Endothelial cell of umbilical vein (primary cell): ENCODE results near the gene HNRNPDL.

ENCODE experiments used
- CTCF ChIP-seq, 2 donors: IDR thresholded peaks; 1 replicate in 1 of 2; 2 replicates in 1 of 2; pipeline ENCODE4 v1.5.1; 2011; ENCODE audit warnings: low read length in 2 of 2, mild to moderate bottlenecking in 2 of 2, moderate library complexity in 2 of 2, control low read depth in 1 of 2, inconsistent platforms in 1 of 2, low read depth in 1 of 2; ENCODE audit not compliant: insufficient read depth in 1 of 2; ENCODE audit errors: extremely low read depth in 1 of 2
- TF ChIP-seq, protein P1 (sequence below): IDR thresholded peaks from 2 replicates; pipeline ENCODE4 v1.6.1; 2011; ENCODE audit not compliant: insufficient read depth, insufficient read length

DNA sequence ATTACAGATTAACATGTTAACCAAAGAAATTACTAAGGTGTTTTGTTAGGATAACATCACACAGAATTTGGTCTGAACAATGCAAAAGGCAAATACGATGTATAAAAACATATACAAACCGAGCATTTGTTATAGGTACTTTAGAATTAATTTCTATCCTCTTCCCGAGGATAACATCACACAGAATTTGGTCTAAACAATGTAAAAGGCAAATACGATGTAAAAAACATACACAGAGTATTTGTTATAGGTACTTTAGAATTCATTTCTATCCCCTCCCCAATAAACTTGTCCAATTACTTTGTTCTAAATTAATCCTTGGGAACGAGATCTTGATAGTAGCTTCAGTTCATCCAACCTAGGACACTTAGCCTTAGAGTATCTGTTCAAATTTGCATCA lies 7.6 kb downstream of the HNRNPDL start:
- TF ChIP-seq, protein P1, sequence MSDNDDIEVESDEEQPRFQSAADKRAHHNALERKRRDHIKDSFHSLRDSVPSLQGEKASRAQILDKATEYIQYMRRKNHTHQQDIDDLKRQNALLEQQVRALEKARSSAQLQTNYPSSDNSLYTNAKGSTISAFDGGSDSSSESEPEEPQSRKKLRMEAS: no peak
- no peak for TF ChIP-seq CTCF (IDR thresholded peaks at IDR 0.05; ENCODE audit: extremely low read depth in 1 of 2, insufficient read depth in 1 of 2, low read depth in 1 of 2, low read length in 2 of 2)
